ENCODE data around the gene H6PD.

H6PD gene

DNA sequence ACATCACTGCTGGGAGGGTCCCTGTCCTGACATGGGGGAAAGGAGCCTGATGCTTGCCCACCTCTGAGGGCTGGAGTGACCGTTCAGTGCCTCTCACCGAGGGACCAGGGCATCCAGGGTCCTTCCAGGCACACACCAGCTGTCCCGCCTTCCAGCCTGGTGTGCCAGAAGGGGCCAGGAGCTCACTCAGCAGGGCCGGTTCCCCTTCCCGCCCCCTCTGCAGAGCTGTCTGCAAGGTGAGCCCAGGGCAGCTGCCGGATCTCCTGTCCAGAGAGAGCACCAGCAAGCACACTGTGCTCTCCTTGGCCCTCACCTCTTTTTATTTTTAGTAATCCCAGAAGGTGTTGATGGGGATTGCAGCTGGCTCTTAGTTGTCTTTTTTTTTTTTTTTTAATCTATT is 16.9 kb downstream of the H6PD start:
- DNase-seq (ENCODE audit: low spot score) = no peak
- TF ChIP-seq, protein P1, sequence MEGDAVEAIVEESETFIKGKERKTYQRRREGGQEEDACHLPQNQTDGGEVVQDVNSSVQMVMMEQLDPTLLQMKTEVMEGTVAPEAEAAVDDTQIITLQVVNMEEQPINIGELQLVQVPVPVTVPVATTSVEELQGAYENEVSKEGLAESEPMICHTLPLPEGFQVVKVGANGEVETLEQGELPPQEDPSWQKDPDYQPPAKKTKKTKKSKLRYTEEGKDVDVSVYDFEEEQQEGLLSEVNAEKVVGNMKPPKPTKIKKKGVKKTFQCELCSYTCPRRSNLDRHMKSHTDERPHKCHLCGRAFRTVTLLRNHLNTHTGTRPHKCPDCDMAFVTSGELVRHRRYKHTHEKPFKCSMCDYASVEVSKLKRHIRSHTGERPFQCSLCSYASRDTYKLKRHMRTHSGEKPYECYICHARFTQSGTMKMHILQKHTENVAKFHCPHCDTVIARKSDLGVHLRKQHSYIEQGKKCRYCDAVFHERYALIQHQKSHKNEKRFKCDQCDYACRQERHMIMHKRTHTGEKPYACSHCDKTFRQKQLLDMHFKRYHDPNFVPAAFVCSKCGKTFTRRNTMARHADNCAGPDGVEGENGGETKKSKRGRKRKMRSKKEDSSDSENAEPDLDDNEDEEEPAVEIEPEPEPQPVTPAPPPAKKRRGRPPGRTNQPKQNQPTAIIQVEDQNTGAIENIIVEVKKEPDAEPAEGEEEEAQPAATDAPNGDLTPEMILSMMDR (IDR thresholded peaks at IDR 0.05; ENCODE audit: extremely low read depth, missing control alignments) = no peak

DNA sequence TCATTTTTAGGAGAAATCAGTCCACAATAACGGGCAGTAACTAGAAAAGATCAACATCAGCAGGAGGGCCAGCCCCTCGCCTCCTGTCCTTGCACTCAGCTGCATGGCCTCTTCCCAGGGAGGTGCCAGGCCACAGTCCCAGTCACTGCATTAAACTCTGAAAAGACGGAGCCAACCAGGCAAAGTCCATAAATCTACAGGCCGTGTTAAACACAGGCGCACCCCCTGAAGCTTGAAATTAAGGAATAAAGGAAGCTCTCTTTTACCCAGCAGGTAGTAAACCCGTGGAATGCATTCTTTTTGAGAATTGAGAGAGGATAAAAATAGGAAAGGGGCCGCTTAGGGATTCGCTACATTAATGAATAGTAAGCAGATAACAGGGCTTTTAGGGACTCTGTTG is 18.4 kb downstream of the H6PD start:
- no peak for DNase-seq (ENCODE audit: low spot score)
- TF ChIP-seq, protein P1 (IDR thresholded peaks at IDR 0.05; ENCODE audit: extremely low read depth, missing control alignments) = no peak

DNA sequence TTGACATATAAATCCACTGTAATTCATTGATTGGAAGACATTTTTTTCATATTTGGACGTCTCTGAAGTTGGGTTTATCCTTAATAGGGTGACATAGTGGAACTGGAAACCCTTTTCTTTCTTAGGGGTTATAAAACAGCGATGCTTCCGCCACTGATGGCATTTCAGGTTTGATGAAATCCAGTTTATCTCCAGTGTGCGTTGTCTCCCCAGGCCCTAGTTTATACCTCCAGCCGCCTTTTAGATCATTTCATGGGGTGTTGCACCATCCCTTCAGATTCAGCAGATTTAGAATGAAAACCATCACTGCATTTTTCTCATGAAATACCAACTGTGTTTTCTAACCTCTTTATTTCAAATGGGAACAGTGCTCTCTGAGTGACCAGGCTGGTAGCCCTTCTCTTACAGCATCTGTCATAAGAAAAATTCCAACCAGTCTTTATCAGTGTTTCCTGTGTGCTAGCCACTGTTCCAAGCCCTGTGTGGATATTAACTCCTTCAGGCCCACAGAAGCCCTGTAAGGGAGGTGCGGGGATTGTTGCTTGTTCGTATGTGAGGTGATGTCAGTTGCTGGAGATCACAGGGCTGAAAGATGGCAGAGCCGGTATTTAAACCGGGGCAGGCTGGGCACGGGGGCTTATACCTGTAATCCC is 19.0 kb downstream of the H6PD start:
- DNase-seq (ENCODE audit: low spot score) = no peak
- TF ChIP-seq, protein P1 (IDR thresholded peaks at IDR 0.05; ENCODE audit: extremely low read depth, missing control alignments) = no peak

DNA sequence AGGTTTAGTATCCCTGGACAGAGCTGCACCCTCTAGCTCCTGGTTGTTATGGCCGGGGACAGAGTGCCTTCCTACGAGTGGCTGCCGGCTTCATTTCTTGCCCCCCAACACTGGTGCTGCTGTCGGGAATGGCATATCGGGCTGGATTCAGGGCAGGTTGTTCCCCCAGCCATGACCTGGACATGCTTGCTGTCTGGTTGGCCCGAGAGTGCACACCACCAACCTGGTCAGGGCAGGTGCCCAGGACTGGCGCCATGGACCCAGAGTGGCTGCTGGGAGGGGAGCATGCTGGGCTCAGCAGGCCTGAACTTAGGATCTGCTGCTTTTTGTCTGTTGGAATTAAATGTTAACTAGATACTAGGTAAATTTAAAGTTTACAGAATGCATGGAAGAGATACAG is 21.8 kb downstream of the H6PD start:
- TF ChIP-seq, protein P1 (IDR thresholded peaks at IDR 0.05; ENCODE audit: extremely low read depth, missing control alignments) = no peak
- DNase-seq (ENCODE audit: low spot score) = no peak

DNA sequence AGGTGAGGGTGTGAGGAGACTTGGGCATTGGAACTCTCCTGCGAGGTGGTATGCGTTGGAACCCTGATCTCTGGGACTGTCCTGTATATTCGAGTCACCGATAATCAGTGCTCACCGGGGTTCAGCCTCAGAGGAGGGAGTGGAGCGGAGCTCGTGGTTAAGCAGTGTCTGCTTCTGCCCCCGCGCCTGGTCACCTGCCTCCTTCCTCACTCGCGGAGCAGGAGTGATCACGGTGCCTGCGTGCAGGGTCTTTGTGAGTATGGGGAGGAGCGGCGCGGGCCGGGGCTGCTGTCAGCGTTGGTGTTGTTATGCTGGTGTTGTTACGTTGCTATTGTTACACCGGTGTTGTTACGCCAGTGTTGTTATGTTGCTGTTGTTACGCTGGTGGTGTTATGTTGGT is 23.3 kb downstream of the H6PD start:
- TF ChIP-seq, protein P1 (IDR thresholded peaks at IDR 0.05; ENCODE audit: extremely low read depth, missing control alignments) = no peak
- no peak for DNase-seq (ENCODE audit: low spot score)

DNA sequence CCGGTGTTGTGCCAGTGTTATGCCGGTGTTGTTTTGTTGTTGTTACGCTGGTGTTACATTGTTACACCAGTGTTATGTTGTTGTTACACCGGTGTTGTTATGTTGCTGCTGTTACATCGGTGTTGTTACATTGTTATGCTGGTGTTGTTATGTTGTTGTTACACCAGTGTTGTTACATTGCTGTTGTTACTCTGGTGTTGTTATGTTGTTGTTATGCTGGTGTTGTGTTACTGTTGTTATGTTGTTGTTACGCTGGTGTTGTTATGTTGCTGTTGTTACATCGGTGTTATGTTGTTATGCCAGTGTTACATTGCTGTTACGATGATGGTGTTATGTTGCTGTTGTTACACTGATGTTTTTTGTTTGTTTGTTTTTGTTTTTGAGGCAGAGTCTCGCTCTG is 24.1 kb downstream of the H6PD start:
- DNase-seq (ENCODE audit: low spot score) = no peak
- TF ChIP-seq, protein P1 (IDR thresholded peaks at IDR 0.05; ENCODE audit: extremely low read depth, missing control alignments) = no peak

DNA sequence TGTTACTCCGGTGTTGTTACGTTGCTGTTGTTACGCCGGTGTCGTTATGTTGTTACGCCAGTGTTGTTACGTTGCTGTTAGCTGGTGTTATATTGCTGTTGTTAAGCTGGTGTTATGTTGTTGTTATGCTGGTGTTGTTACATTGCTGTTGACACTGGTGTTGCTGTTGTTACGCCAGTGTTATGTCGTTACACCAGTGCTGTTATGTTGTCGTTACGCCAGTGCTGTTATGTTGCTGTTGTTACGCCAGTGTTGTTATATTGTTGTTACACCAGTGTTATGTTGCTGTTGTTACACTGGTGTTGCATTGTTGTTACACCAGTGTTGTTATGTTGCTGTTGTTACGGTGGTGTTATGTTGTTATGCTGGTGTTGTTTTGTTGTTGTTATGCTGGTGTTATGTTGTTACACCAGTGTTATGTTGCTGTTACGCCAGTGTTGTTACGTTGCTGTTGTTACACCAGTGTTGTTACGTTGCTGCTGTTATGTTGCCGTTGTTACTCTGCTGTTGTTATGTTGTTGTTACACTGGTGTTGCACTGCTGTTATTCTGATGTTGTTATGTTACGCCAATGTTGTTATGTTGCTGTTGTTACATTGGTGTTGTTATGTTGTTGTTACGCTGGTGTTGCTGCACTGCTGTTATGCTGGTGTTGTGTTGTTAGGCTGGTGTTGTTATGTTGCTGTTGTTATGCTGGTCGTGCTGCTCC is 25.6 kb downstream of the H6PD start:
- no peak for DNase-seq (ENCODE audit: low spot score)
- TF ChIP-seq, protein P1 (IDR thresholded peaks at IDR 0.05; ENCODE audit: extremely low read depth, missing control alignments) = no peak

Data from GM20000 (cell line).